Stimulated activated CD8-positive, alpha-beta memory T cell treated with anti-CD3 and anti-CD28 coated beads, Interleukin-15, amount 100 ng/mL, for 4 hours (primary cell): ENCODE results near the gene RAB7B.

Experiments
- DNase-seq, 2 donors: peaks; one replicate each; pipeline ENCODE4 v3.0.0-alpha.2; 2020; ENCODE audit warnings: low read depth in 2 of 2

RAB7B gene

GRCh38 chr1:205948886-205949285, 54.3 kb downstream of the RAB7B start:
- no peak for DNase-seq

- no peak for DNase-seq
These were observed 55.2 kb downstream of the RAB7B start for GRCh38 chr1:205948039-205948438.

- no peak for DNase-seq
These were observed 56.2 kb downstream of the RAB7B start for GRCh38 chr1:205947024-205947423.

GRCh38 chr1:205945069-205945468, 58.1 kb downstream of the RAB7B start:
- no peak for DNase-seq

- no peak for DNase-seq
These were observed 58.7 kb downstream of the RAB7B start for GRCh38 chr1:205944525-205944924.

- no peak for DNase-seq
These were observed 60.0 kb downstream of the RAB7B start, which contains the start of gene SLC26A9 for GRCh38 chr1:205943245-205943644. Gene SLC26A9 (minus strand): TSS chr1:205943456. CDS start chr1:205935820, 7,636 bp downstream.

- DNase-seq, result no peak
These were observed 60.5 kb downstream of the RAB7B start for GRCh38 chr1:205942631-205943159.

GRCh38 chr1:205940710-205941109, 62.5 kb downstream of the RAB7B start:
- no peak for DNase-seq

GRCh38 chr1:205939690-205940330, 63.4 kb downstream of the RAB7B start:
- DNase-seq, result no peak

GRCh38 chr1:205938682-205939081, 64.5 kb downstream of the RAB7B start:
- DNase-seq, result no peak

GRCh38 chr1:205936846-205937586, 66.2 kb downstream of the RAB7B start:
- no peak for DNase-seq

GRCh38 chr1:205936311-205936710, 66.9 kb downstream of the RAB7B start:
- DNase-seq, result no peak

- no peak for DNase-seq
These were observed 67.3 kb downstream of the RAB7B start for GRCh38 chr1:205935869-205936268.

- DNase-seq, result no peak
These were observed 68.4 kb downstream of the RAB7B start for GRCh38 chr1:205934788-205935187.

GRCh38 chr1:205933671-205934618, 69.2 kb downstream of the RAB7B start:
- no peak for DNase-seq

- DNase-seq, result no peak
These were observed 70.4 kb downstream of the RAB7B start for GRCh38 chr1:205932776-205933175.

- DNase-seq, result no peak
These were observed 72.4 kb downstream of the RAB7B start for GRCh38 chr1:205930799-205931281.

- DNase-seq, result no peak
These were observed 73.0 kb downstream of the RAB7B start for GRCh38 chr1:205930195-205930577.

GRCh38 chr1:205929496-205930194, 73.5 kb downstream of the RAB7B start:
- no peak for DNase-seq

- no peak for DNase-seq
These were observed 74.9 kb downstream of the RAB7B start for GRCh38 chr1:205928317-205928716.

- DNase-seq, result no peak
These were observed 75.5 kb downstream of the RAB7B start for GRCh38 chr1:205927676-205928075.
